ENCODE data around the gene ENTR1.

Gene ENTR1

GRCh38 chr9:136377341-136378169 lies 32.9 kb downstream of the ENTR1 start:
- DNase-seq (ENCODE audit: low read depth in 2 of 2): no peak

- no peak for DNase-seq (ENCODE audit: low read depth in 2 of 2)
These were observed 34.0 kb downstream of the ENTR1 start for GRCh38 chr9:136376457-136376856.

- DNase-seq (ENCODE audit: low read depth in 2 of 2): no peak
These were observed 35.3 kb downstream of the ENTR1 start for GRCh38 chr9:136375096-136375495.

- no peak for DNase-seq (ENCODE audit: low read depth in 2 of 2)
These were observed 36.2 kb downstream of the ENTR1 start for GRCh38 chr9:136374183-136374575.

GRCh38 chr9:136373300-136374182 lies 36.9 kb downstream of the ENTR1 start, which contains the start of gene CARD9:
TSS of gene CARD9 (minus strand) at chr9:136373669. CDS start at chr9:136372078, 1,591 bp downstream.
- DNase-seq (ENCODE audit: low read depth in 2 of 2): no peak

GRCh38 chr9:136372561-136373299 lies 37.7 kb downstream of the ENTR1 start:
- DNase-seq (ENCODE audit: low read depth in 2 of 2): no peak

GRCh38 chr9:136372006-136372405 lies 38.4 kb downstream of the ENTR1 start:
- no peak for DNase-seq (ENCODE audit: low read depth in 2 of 2)

- no peak for DNase-seq (ENCODE audit: low read depth in 2 of 2)
These were observed 38.9 kb downstream of the ENTR1 start for GRCh38 chr9:136371533-136371880.

GRCh38 chr9:136370687-136371532 lies 39.5 kb downstream of the ENTR1 start:
- DNase-seq (ENCODE audit: low read depth in 2 of 2): no peak

GRCh38 chr9:136370037-136370436 lies 40.4 kb downstream of the ENTR1 start:
- no peak for DNase-seq (ENCODE audit: low read depth in 2 of 2)

GRCh38 chr9:136368190-136368589 lies 42.2 kb downstream of the ENTR1 start:
- DNase-seq (ENCODE audit: low read depth in 2 of 2): no peak

- DNase-seq (ENCODE audit: low read depth in 2 of 2): no peak
These were observed 42.9 kb downstream of the ENTR1 start for GRCh38 chr9:136367296-136368145.

GRCh38 chr9:136366826-136367225 lies 43.6 kb downstream of the ENTR1 start:
- DNase-seq (ENCODE audit: low read depth in 2 of 2): no peak

- no peak for DNase-seq (ENCODE audit: low read depth in 2 of 2)
These were observed 44.6 kb downstream of the ENTR1 start for GRCh38 chr9:136365775-136366222.

GRCh38 chr9:136364942-136365774 lies 45.3 kb downstream of the ENTR1 start:
- no peak for DNase-seq (ENCODE audit: low read depth in 2 of 2)

GRCh38 chr9:136363949-136364748 lies 46.3 kb downstream of the ENTR1 start:
- DNase-seq (ENCODE audit: low read depth in 2 of 2): no peak

GRCh38 chr9:136363106-136363948 lies 47.1 kb downstream of the ENTR1 start, which contains the start of gene DNLZ:
TSS of gene DNLZ (minus strand) at chr9:136363744. CDS start at chr9:136363714, 30 bp downstream.
- DNase-seq (ENCODE audit: low read depth in 2 of 2): peak; percentile 97 to 98
